Measurements from ENCODE around the gene MAP3K8. TPM values are rescaled to one million over a fixed set of nuclear protein-coding genes. Genes with fewer than 3 reads are reported as not detected.

Gene MAP3K8
- total and polyA plus RNA-seq, 9 of the 15 experiments (the other 6 are each of a cell fraction or from before 2014, with no cell fraction given), result 6.9 to 23.6 (median 13.6) TPM

GRCh38 chr10:30433306-30433729, 666 bp upstream of the MAP3K8 start (continued):
- no peak for TF ChIP-seq BCOR (IDR thresholded peaks at IDR 0.05)
- TF ChIP-seq XRCC5 (IDR thresholded peaks at IDR 0.05; ENCODE audit: low read depth, low read length), result no peak
- TF ChIP-seq MITF (IDR thresholded peaks at IDR 0.05), result 0 out of 2 replicates have a peak, but pooled peaks have one; percentile 11

DNA sequence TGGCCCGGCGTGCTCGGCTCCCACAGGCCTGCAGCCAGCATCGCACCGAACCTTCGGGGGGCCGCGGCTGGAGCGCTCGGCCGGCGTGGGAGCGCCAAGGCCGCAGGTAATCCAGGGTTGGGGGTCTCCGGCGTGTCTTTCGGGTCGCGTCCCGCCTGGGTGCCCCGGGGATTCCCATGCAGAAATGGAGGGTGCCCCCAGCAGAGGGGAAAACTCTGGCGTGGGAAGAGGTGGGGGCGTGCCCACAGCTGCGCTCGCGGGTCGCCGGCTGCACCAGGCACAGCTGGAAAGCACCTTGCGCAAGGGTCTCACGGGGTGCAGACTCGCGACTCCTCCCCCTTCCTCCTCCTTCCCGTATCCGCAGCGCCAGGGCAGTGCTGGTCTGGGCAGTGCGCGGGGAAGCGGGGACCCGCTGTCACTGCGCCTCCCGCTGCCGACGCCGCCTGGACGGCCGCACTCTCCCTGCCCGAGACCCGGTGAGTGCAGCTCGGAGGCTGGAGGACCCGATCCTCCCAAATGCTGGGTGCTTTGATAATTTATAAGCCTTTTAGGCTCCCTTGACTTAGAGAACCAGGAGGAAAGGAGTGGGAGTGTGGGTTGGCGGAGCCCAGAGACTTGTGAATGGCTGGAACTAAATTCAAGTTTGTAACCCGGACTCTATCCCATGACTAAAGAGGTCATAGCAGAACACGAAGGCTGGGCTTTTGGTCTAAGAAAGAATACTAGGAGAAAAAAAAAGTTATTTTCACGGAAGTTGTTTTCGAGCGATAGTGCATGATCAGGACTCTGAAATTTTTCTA, 489 bp downstream of the MAP3K8 start:
- peak; percentile 61 for ATAC-seq
- no peaks in the 10 kb centered on the region; the same call in 1 of the 2 replicates for H4K20me1 ChIP-seq (replicated peaks; ENCODE audit: control insufficient read depth, insufficient read depth, low read length)
- ChIA-PET CTCF (ENCODE audit: low intra/inter-chr PET ratio) (no interaction called here), POLR2A (interaction anchor here (0.7 to 6.0 kb wide), 8 partner anchors 8 to 144 kb away, joined by 3 to 38 read pairs (median 3); no protein-coding TSS in a partner anchor)
- no peaks in the 10 kb centered on the region for H3K27me3 ChIP-seq (ENCODE audit: control insufficient read depth in 2 of 2, insufficient read depth in 2 of 2, low read length in 2 of 2)
- H3K9me1 ChIP-seq (ENCODE audit: control insufficient read depth, insufficient read depth, low read length), result no peaks in the 10 kb centered on the region
- no peak for FAIRE-seq
- WGBS (ENCODE audit: insufficient coverage, low coverage, missing lambda C conversion rate), result under 1% methylated on average over 41 of the region's 56 CpGs
- peak overlapping the region; percentile 75 for H3K4me3 ChIP-seq
- peaks cover 53% of the 10 kb centered on the region for H3K79me2 ChIP-seq (ENCODE audit: control insufficient read depth, insufficient read depth, low read length)
- peak overlapping the region; percentile 97 for H3K4me2 ChIP-seq (ENCODE audit: insufficient read depth, low read length)
- in situ Hi-C loops (cut with MboI), result no loop called here
- peak overlapping the region; percentile 71 for H2AFZ ChIP-seq (ENCODE audit: low read depth, low read length)
- intact Hi-C loops (cut with micrococcal nuclease), result loop anchor here (5.0 kb wide), 2 partner anchors 68 to 118 kb away; no protein-coding TSS in a partner anchor
- peaks cover 37 to 45% of the 10 kb centered on the region in 2 experiments for H3K4me1 ChIP-seq (replicated peaks in 1 of 2; ENCODE audit: control insufficient read depth in 2 of 2, insufficient read depth in 2 of 2, low read length in 2 of 2)
- H3K9me3 ChIP-seq (replicated peaks; ENCODE audit: control insufficient read depth, insufficient read depth, low read depth, low read length), result no peaks in the 10 kb centered on the region
- BruUV-seq (replicated peaks), result no TSS peak
- H3K36me3 ChIP-seq (ENCODE audit: control insufficient read depth, insufficient read depth, low read length), result peaks cover 24% of the 10 kb centered on the region
- peak overlapping the region; percentile 88 to 95 for H3K9ac ChIP-seq (ENCODE audit: insufficient read depth in 1 of 2, low read depth in 2 of 2, low read length in 2 of 2)
- H3K27ac ChIP-seq (ENCODE audit: extremely low read depth, low read depth, low read length), result peak overlapping the region; percentile 95
- peak; percentile 59 to 79 (median 69) for DNase-seq (ENCODE audit: extremely low read depth in 1 of 4, low spot score in 3 of 4)
- TF ChIP-seq BDP1 (IDR thresholded peaks at IDR 0.05; ENCODE audit: insufficient read depth, insufficient read length) (no peak), GABPA (tag; conservative IDR thresholded peaks at IDR 0.05; ENCODE audit: low read depth) (0 out of 2 replicates have a peak, but pooled peaks have one; percentile 47), MCM2 (IDR thresholded peaks at IDR 0.05; ENCODE audit: low read depth) (no peak), NONO (IDR thresholded peaks at IDR 0.05; ENCODE audit: low read depth in 2 of 2, low read length in 1 of 2) (no peak; a peak in 1 of 4 replicates), HBP1 (CRISPR knock-in tag; IDR thresholded peaks at IDR 0.05) (no peak), PBX2 (CRISPR knock-in tag; IDR thresholded peaks at IDR 0.05; ENCODE audit: low read depth) (no peak), PBX2 (tag; conservative IDR thresholded peaks at IDR 0.05; ENCODE audit: low read depth) (no peak), NR3C1 (CRISPR knock-in tag; IDR thresholded peaks at IDR 0.05) (no peak), E2F3 (CRISPR knock-in tag; IDR thresholded peaks at IDR 0.05) (no peak), IRF1 (CRISPR knock-in tag; IDR thresholded peaks at IDR 0.05; ENCODE audit: borderline replicate concordance) (0 out of 2 replicates have a peak, but pooled peaks have one; percentile 10), ZNF316 (IDR thresholded peaks at IDR 0.05) (no peak)
